ENCODE data around the gene FKBP8. TPM values are rescaled to one million over a fixed set of nuclear protein-coding genes. Genes with fewer than 3 reads are reported as not detected.

Gene FKBP8
- total and polyA plus RNA-seq, 2 of the 4 experiments (the other 2 are of a cell fraction) = 153 to 289 TPM

DNA sequence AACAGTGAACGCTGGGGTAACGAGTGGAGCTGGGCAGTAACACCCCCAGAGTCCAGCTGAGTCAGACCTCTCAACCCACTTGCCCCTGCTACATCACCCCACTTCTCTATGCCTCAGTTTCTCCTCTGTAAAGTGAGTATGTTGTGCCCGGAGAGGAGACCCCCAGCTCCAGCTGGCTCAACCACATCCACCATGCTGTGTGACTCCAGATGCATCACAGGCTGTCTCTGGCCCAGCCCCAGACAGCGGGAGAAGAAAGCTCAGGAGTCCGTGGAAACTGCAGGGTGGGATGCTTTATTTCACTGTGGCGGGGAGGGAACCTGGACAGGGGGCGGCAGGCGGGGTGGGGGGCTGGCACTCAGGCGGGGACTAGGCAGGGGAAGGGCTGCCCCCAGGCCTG is 11.9 kb downstream of the FKBP8 start:
- Histone ChIP-seq H4K91ac (ENCODE audit: insufficient read depth, low read depth, low read length) (no peak overlapping the region), H3K4me1 (ENCODE audit: control insufficient read depth, insufficient read depth, low read length) (no peaks in the 10 kb centered on the region), H3K56ac (ENCODE audit: extremely low read depth, insufficient read depth, low read length) (no peak overlapping the region), H4K8ac (ENCODE audit: low read depth in 2 of 2, low read length in 2 of 2) (no peak overlapping the region), H4K5ac (ENCODE audit: low read depth, low read length) (no peak overlapping the region), H3K9me1 (ENCODE audit: insufficient read depth, low read length) (peaks cover 4% of the 10 kb centered on the region; the same call in 1 of the 2 replicates), H3K27me3 (ENCODE audit: control insufficient read depth, insufficient read depth, low read length) (no peaks in the 10 kb centered on the region), H2BK5ac (ENCODE audit: low read depth, low read length, poor library complexity, severe bottlenecking) (no peak overlapping the region), H2AFZ (replicated peaks; ENCODE audit: low read length, poor library complexity) (no peak overlapping the region), H3K9me3 (ENCODE audit: control insufficient read depth, insufficient read depth, low read length) (no peaks in the 10 kb centered on the region), H2AK9ac (replicated peaks; ENCODE audit: low read depth, low read length, poor library complexity) (no peak overlapping the region), H3K23ac (ENCODE audit: low read depth, low read length) (no peak overlapping the region), H3K4me3 (ENCODE audit: insufficient read depth, low read depth, low read length) (no peak overlapping the region), H3K79me1 (ENCODE audit: low read depth in 1 of 2, low read length in 2 of 2) (peaks cover 3 to 19% of the 10 kb centered on the region in 2 experiments; a peak in 2 of 4 replicates), H4K20me1 (ENCODE audit: insufficient read depth, low read length) (no peaks in the 10 kb centered on the region), H3K4me2 (ENCODE audit: low read depth, low read length) (no peak overlapping the region), H2AK5ac (ENCODE audit: low read depth, low read length) (no peak overlapping the region), H3K4ac (ENCODE audit: low read depth, low read length) (no peak overlapping the region), H3K27ac (ENCODE audit: insufficient read depth, low read length) (no peak overlapping the region), H3K36me3 (ENCODE audit: control insufficient read depth, insufficient read depth, low read length) (peaks cover 38% of the 10 kb centered on the region), H3K14ac (replicated peaks; ENCODE audit: low read depth, low read length) (no peak overlapping the region), H2BK15ac (ENCODE audit: low read depth, low read length) (no peak overlapping the region), H2BK20ac (ENCODE audit: low read depth, low read length) (no peak overlapping the region), H2BK120ac (ENCODE audit: low read depth, low read length) (no peak overlapping the region), H3K9ac (ENCODE audit: low read depth, low read length) (no peak overlapping the region), H3K18ac (ENCODE audit: low read depth, low read length) (no peak overlapping the region)
- POLR2A ChIA-PET (ENCODE audit: unreplicated experiment) = no interaction called here
- no CpG with 5 or more reads among the region's 9 CpGs for WGBS, 2 experiments (ENCODE audit: extremely low coverage in 2 of 2, insufficient read length in 1 of 2)
- in situ Hi-C loops (cut with MboI; ENCODE audit: low sequenced_read_pairs) (no loop called here), dilution Hi-C loops (cut with HindIII; ENCODE audit: low sequenced_read_pairs, unreplicated experiment) (no loop called here), intact Hi-C loops (cut with micrococcal nuclease) (no loop called here)
- no peak for ATAC-seq (ENCODE audit: low read depth)
- CTCF ChIA-PET = interaction anchor here (0.6 kb wide), 1 partner anchor 360 kb away, joined by 4 read pairs; no protein-coding TSS in a partner anchor
- DNase-seq = no peak
- TF ChIP-seq, protein P1, sequence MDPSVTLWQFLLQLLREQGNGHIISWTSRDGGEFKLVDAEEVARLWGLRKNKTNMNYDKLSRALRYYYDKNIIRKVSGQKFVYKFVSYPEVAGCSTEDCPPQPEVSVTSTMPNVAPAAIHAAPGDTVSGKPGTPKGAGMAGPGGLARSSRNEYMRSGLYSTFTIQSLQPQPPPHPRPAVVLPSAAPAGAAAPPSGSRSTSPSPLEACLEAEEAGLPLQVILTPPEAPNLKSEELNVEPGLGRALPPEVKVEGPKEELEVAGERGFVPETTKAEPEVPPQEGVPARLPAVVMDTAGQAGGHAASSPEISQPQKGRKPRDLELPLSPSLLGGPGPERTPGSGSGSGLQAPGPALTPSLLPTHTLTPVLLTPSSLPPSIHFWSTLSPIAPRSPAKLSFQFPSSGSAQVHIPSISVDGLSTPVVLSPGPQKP (IDR thresholded peaks at IDR 0.05; ENCODE audit: borderline replicate concordance, low read depth, low read length) = no peak
- TF ChIP-seq USF2 (IDR thresholded peaks at IDR 0.05; ENCODE audit: low read depth, low read length) = no peak
- no TSS peak for BruUV-seq (replicated peaks)

All from IMR-90 (cell line).